ENCODE measurements around the gene HYPK. TPM values are rescaled to one million over a fixed set of nuclear protein-coding genes. Genes with fewer than 3 reads are reported as not detected.
A peak's percentile ranks its signal among the peaks of the same experiment; 100 is the strongest.
"Not testable (repeated sequence)": the region's sequence is repeated elsewhere in the genome, so short reads cannot be mapped to it uniquely, and the experiment has no call there.

Gene HYPK
- total RNA-seq, 2 donors from 2014 or later = 14.3 to 15.3 TPM

DNA sequence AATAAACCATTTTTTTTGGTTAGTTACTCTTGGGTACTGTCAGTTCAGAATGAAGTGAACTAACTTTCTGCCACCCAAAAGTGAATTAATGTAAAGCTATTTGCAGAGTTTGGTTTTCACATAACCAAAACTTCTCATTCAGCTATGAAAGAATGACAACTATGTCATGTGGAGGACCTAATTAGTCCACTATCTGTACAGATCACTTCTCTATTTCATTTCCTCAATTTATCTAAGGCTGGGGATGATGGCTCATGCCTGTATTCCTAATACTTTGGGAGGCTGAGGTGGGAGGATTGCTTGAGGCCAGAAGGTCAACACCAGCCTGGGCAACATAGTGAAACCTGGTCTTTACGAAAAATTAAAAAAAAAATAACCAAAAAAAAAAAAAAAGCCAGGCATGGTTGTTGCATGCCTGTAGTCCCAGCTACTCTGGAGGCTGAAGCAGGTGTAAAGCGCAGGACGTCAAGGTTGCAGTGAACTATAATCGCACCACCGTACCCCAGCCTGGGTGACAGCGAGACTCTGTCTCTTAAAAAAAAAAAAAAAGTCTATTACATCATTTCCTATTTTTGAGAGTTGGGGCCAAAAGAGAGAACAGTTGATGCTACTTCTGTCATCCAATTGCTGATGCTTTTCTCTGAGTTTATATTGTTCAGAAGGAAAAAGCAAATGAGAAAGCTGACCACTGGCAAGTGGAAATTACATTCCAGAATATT is 8.7 kb downstream of the HYPK start:
- no peaks in the 10 kb centered on the region for H3K27me3 Mint-ChIP-seq
- H3K4me3 Mint-ChIP-seq = no peak overlapping the region
- H3K36me3 Mint-ChIP-seq = peaks cover 32% of the 10 kb centered on the region
- H3K27ac Mint-ChIP-seq = no peak overlapping the region
- ATAC-seq (no peak), DNase-seq (ENCODE audit: low spot score) (no peak)
- no peaks in the 10 kb centered on the region for H3K9me3 Mint-ChIP-seq
- peaks cover 4 to 5% of the 10 kb centered on the region in 2 donors for H3K4me1 Mint-ChIP-seq (ENCODE audit: low read depth in 2 of 2)

- H3K36me3 Mint-ChIP-seq = peaks cover 28% of the 10 kb centered on the region
- not testable (repeated sequence) for DNase-seq (ENCODE audit: low spot score)
- H3K4me1 Mint-ChIP-seq (ENCODE audit: low read depth in 2 of 2) = peaks cover 8 to 16% of the 10 kb centered on the region in 2 donors
Measured at GRCh38 chr15:43815064-43815463, 14.7 kb downstream of the HYPK start.

DNA sequence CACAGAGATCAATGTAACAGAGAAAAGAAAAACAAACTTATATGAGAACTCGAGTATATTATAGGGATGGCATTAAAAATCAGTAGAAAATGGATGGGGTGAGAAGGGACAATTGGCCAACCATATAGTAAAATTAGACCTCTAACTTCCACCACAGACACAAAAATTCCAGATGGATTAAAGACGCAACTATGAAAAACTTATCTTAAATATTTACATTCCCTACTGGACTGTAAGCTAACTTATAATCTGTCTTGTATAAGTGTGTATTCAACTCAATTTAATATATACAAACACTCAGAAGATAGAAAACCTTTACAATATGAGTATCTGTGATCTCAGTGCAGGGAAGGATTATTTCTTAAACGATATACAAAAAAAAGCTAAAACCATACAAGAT is 21.1 kb downstream of the HYPK start:
- H3K4me1 Mint-ChIP-seq (ENCODE audit: low read depth in 2 of 2) = peaks cover 19 to 22% of the 10 kb centered on the region in 2 donors
- peak overlapping the region; percentile 45 for H3K4me3 Mint-ChIP-seq
- H3K27me3 Mint-ChIP-seq = no peaks in the 10 kb centered on the region
- no peaks in the 10 kb centered on the region for H3K9me3 Mint-ChIP-seq
- H3K27ac Mint-ChIP-seq = peak overlapping the region in 1 of 2 donors; percentile 10
- DNase-seq (ENCODE audit: low spot score) (no peak), ATAC-seq (no peak)
- peaks cover 13% of the 10 kb centered on the region for H3K36me3 Mint-ChIP-seq

More at GRCh38 chr15:43815064-43815463, 14.7 kb downstream of the HYPK start:
- not testable (repeated sequence) for H3K27me3 Mint-ChIP-seq, H3K27ac Mint-ChIP-seq, H3K9me3 Mint-ChIP-seq, H3K4me3 Mint-ChIP-seq, ATAC-seq

DNA sequence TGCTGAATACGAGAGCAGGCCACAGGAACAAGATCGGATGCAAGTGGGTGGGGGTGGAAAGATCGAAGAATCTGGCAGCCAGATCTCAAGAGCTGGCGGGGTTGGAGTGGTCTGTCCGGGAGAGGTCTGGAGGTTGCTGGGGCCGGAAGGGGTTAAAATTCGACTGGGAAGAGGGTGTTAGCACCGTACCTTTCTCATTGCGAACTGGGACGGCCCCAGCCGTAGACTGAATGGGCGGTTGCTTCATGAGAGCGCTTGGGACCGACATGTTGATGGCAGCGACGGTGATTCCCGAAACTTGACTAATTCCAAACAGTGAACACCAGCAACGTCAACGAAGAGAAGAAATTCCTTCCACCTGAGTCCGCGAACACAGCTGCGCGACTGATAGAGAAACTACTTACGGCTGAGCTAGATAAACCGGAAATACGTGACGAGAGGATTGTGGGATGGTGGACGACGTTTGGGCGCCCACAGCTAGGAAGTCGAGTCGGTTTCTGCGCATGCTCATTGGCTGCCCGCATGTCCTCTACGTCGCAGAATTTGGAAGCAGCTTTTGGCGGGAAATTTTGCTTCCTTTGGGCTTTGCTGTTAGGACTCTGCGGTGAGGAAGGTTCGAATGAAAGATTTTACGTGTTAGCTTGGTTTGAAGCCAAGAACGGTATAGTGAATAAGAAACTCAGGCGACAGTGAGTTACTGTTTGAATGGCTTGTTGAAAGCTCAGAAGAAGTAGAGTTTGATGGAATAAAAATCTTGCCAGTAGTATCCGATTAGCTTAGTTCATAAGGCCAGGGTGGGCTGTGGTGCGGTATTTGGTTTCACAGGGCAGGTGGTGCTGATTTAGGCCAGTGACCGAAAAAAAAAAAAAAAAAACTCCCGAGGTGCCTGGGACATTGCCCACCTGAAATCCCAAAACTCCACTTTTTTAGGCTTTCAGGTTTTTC is 24.2 kb downstream of the HYPK start, which contains the start of gene MFAP1:
TSS of gene MFAP1 (minus strand) at position 389 of the 945 bp plus-strand sequence. CDS start at position 268, 121 bp downstream.
- peak within 1 kb of the TSS; percentile 97 to 99 for H3K27ac Mint-ChIP-seq
- H3K27me3 Mint-ChIP-seq = no peaks in the 10 kb centered on the region
- H3K4me1 Mint-ChIP-seq (ENCODE audit: low read depth in 2 of 2) = peaks cover 34 to 36% of the 10 kb centered on the region in 2 donors
- peak within 1 kb of the TSS; percentile 98 for H3K4me3 Mint-ChIP-seq
- ATAC-seq = peak; percentile 89 to 94
- peaks cover 14% of the 10 kb centered on the region for H3K36me3 Mint-ChIP-seq
- H3K9me3 Mint-ChIP-seq = no peaks in the 10 kb centered on the region
- peak; percentile 95 for DNase-seq (ENCODE audit: low spot score)

DNA sequence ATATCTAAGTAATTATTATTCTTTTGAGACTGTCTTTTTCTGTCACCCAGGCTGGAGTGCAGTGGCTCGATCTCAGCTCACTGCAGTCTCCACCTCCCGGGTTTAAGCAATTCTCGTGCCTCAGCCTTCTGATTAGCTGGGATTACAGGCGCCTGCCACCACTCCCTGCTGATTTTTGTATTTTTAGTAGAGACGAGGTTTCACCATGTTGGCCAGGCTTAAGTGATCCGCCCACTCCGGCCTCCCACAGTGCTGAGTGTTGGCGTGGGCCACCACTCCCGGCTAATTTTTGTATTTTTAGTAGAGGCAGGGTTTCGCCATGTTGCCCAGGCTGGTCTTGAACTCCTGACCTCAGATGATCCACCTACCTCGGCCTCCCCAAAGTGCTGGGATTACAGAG is 24.9 kb downstream of the HYPK start:
- Mint-ChIP-seq H3K36me3 (peaks cover 14% of the 10 kb centered on the region), H3K27ac (peak overlapping the region; percentile 84 to 97), H3K4me1 (ENCODE audit: low read depth in 2 of 2) (peaks cover 34 to 41% of the 10 kb centered on the region in 2 donors), H3K4me3 (peak overlapping the region; percentile 96)
- H3K9me3 Mint-ChIP-seq; ATAC-seq; H3K27me3 Mint-ChIP-seq; DNase-seq (ENCODE audit: low spot score): not testable (repeated sequence)

DNA sequence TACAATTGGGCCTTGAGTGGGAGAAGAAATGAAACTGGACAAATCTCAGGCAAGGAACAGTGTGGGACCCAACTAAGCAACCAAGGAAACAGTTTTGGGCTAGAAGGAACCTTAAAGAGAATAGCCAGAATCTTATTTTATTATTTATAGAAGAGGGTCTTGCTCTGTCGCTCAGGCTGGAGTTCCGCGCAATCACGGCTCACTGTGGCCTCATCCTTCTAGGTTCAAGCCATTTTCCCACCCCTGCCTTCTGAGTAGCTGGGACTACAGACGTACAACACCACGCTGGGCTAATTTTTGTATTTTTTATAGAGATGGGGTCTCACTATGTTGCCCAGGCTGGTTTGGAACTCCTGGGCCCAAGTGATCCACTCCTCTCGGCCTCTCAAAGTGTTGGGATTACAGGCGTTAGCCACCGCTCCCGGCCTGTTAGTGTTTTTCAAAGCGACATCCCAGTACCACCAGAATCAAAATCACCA is 25.7 kb downstream of the HYPK start:
- H3K9me3 Mint-ChIP-seq = no peaks in the 10 kb centered on the region
- H3K36me3 Mint-ChIP-seq = peaks cover 14% of the 10 kb centered on the region
- peak overlapping the region; percentile 96 for H3K4me3 Mint-ChIP-seq
- no peaks in the 10 kb centered on the region for H3K27me3 Mint-ChIP-seq
- H3K27ac Mint-ChIP-seq = peak overlapping the region; percentile 84 to 97
- H3K4me1 Mint-ChIP-seq (ENCODE audit: low read depth in 2 of 2) = peaks cover 34 to 41% of the 10 kb centered on the region in 2 donors
- DNase-seq (ENCODE audit: low spot score) (no peak), ATAC-seq (no peak)

DNA sequence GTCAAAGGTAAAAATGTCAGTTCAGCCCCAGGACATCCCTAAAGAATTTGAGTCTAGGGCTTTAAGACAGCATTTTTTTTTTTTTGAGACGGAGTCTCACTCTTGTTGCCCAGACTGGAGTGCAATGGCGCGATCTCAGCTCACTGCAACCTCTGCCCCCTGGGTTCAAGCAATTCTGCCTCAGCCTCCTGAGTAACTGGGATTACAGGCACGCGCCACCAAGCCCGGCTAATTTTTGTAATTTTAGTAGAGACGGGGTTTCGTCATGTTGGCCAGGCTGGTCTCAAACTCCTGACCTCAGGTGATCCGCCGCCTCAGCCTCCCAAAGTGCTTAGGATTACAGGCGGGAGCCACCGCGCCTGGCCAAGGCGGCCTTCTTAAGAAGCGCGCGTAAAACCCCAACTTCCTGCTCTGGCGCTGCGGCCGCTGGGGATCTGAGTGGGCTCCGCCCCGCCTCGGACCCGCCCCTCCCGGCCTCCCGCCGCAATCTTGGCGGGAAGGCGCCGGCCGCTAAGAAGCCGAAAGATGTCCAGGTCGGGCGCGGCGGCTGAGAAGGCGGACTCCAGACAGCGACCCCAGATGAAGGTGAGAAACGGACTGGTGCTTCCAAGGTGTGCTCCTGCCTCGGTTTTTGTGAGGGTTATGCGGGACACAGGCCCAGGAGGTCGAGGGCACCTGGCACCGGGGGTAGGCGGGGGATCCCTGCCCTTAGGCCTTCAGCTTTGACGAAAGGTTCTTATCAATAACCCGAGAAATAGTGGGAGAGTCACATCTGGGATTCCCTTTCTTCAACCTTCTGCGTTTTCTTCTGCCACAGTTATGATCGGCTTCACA is 26.3 kb downstream of the HYPK start, which contains the start of gene WDR76:
TSS of gene WDR76 (plus strand) at position 495 of the 834 bp plus-strand sequence. CDS start at position 526, 31 bp downstream.
- peaks cover 29 to 37% of the 10 kb centered on the region in 2 donors for H3K4me1 Mint-ChIP-seq (ENCODE audit: low read depth in 2 of 2)
- no peaks in the 10 kb centered on the region for H3K27me3 Mint-ChIP-seq
- ATAC-seq (peak; percentile 88 to 91), DNase-seq (ENCODE audit: low spot score) (peak; percentile 89)
- peak within 1 kb of the TSS; percentile 84 to 97 for H3K27ac Mint-ChIP-seq
- H3K36me3 Mint-ChIP-seq = peaks cover 14% of the 10 kb centered on the region
- H3K9me3 Mint-ChIP-seq = no peaks in the 10 kb centered on the region
- peak within 1 kb of the TSS; percentile 96 for H3K4me3 Mint-ChIP-seq

- no peak for DNase-seq (ENCODE audit: low spot score)
- H3K36me3 Mint-ChIP-seq = peaks cover 14% of the 10 kb centered on the region
- H3K27ac Mint-ChIP-seq = peak overlapping the region; percentile 84 to 97
- H3K9me3 Mint-ChIP-seq = no peaks in the 10 kb centered on the region
- ATAC-seq = peak in 1 of 2 donors; percentile 61
- peak overlapping the region; percentile 96 for H3K4me3 Mint-ChIP-seq
- no peaks in the 10 kb centered on the region for H3K27me3 Mint-ChIP-seq
- peaks cover 30 to 40% of the 10 kb centered on the region in 2 donors for H3K4me1 Mint-ChIP-seq (ENCODE audit: low read depth in 2 of 2)
Measured at GRCh38 chr15:43828061-43828657, 27.8 kb downstream of the HYPK start.

DNA sequence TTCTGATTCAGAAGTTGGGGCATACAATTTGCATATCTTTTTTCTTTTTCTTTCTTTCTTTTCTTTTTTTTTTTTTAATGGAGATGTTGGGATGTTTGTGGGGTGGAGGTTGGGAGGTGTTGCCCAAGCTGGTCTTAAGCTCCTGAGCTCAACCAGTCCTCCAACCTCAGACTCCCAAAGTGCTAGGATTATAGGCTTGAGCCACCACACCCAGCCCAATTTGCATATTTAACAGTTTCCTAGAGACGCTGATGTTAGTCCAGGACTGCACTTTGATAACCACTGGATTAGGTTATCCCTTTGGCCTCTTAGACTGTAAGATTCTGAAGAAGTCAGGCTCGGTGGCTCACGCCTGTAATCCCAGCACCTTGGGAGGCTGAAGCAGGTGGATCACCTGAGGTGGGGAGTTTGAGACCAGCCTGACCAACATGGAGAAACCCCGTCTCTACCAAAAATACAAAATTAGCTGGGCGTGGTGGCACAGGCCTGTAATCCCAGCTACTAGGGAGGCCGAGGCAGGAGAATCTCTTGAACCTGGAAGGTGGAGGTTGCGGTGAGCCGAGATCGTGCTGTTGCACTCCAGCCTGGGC is 29.6 kb downstream of the HYPK start:
- Mint-ChIP-seq H3K4me1 (ENCODE audit: low read depth in 2 of 2) (peaks cover 22 to 32% of the 10 kb centered on the region in 2 donors), H3K4me3 (peak overlapping the region; percentile 63), H3K27ac (peak overlapping the region; percentile 53 to 84), H3K36me3 (peaks cover 10% of the 10 kb centered on the region)
- not testable (repeated sequence) for DNase-seq (ENCODE audit: low spot score); H3K27me3 Mint-ChIP-seq; H3K9me3 Mint-ChIP-seq; ATAC-seq

GRCh38 chr15:43830691-43831275 is 30.4 kb downstream of the HYPK start:
- DNase-seq (ENCODE audit: low spot score); H3K9me3 Mint-ChIP-seq; H3K27me3 Mint-ChIP-seq; ATAC-seq; H3K4me3 Mint-ChIP-seq: not testable (repeated sequence)
- H3K4me1 Mint-ChIP-seq (ENCODE audit: low read depth in 2 of 2) = peaks cover 22 to 32% of the 10 kb centered on the region in 2 donors
- peaks cover 12% of the 10 kb centered on the region for H3K36me3 Mint-ChIP-seq
- H3K27ac Mint-ChIP-seq = peak overlapping the region in 1 of 2 donors; percentile 84

GRCh38 chr15:43831519-43832052 is 31.2 kb downstream of the HYPK start:
- Mint-ChIP-seq H3K27ac (peak overlapping the region in 1 of 2 donors; percentile 58), H3K4me1 (ENCODE audit: low read depth in 2 of 2) (peaks cover 22 to 32% of the 10 kb centered on the region in 2 donors), H3K4me3 (peak overlapping the region; percentile 42), H3K36me3 (peaks cover 12% of the 10 kb centered on the region)
- ATAC-seq; DNase-seq (ENCODE audit: low spot score); H3K9me3 Mint-ChIP-seq; H3K27me3 Mint-ChIP-seq: not testable (repeated sequence)

GRCh38 chr15:43832485-43832884 is 32.1 kb downstream of the HYPK start:
- peaks cover 12% of the 10 kb centered on the region for H3K36me3 Mint-ChIP-seq
- H3K27ac Mint-ChIP-seq = peak overlapping the region in 1 of 2 donors; percentile 58
- not testable (repeated sequence) for H3K27me3 Mint-ChIP-seq; H3K9me3 Mint-ChIP-seq; H3K4me3 Mint-ChIP-seq; ATAC-seq; DNase-seq (ENCODE audit: low spot score)
- H3K4me1 Mint-ChIP-seq (ENCODE audit: low read depth in 2 of 2) = peaks cover 19 to 25% of the 10 kb centered on the region in 2 donors
